Epithelial cell of umbilical artery (primary cell): ENCODE measurements around the gene GOLPH3L. TPM values are rescaled to one million over a fixed set of nuclear protein-coding genes. Genes with fewer than 3 reads are reported as not detected.

Source experiments
- total RNA-seq: library from RNA; depleted of rRNA; stranded (reverse); fragments of >200 nt; gene quantifications from 2 replicates; pipeline ENCODE4 v1.2.3, GENCODE V29; 2014

Gene GOLPH3L
- total RNA-seq, result 8.8 and 12.8 TPM in 2 replicates

GRCh38 chr1:150696995-150697927, at the start of gene GOLPH3L:
TSS of gene GOLPH3L (minus strand) at chr1:150697154. CDS start at chr1:150694838, 2,316 bp downstream.

DNA sequence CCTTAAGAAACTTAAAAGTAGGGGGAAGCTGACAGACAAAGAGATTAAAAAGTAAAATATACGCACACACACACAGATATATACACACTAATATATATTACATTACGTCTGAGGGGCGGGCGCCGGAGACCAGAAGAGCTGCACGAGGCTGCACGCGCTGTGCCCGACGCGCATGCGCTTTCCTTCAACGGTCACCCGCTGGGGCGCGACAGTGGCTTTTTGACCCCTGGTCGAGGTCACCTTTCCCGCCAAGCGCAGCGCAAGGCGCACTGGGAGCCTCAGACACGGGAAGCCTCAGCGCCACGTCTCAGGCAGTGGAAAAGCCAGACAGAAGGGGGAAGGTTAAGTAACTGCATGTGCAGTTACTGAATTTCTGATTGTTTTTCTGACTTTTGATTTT, 23.7 kb upstream of the GOLPH3L start, which contains the start of gene HORMAD1:
Gene HORMAD1 (minus strand): TSS at position 193 of the 400 bp plus-strand sequence. CDS start 1,390 bp downstream, outside the sequence.

DNA sequence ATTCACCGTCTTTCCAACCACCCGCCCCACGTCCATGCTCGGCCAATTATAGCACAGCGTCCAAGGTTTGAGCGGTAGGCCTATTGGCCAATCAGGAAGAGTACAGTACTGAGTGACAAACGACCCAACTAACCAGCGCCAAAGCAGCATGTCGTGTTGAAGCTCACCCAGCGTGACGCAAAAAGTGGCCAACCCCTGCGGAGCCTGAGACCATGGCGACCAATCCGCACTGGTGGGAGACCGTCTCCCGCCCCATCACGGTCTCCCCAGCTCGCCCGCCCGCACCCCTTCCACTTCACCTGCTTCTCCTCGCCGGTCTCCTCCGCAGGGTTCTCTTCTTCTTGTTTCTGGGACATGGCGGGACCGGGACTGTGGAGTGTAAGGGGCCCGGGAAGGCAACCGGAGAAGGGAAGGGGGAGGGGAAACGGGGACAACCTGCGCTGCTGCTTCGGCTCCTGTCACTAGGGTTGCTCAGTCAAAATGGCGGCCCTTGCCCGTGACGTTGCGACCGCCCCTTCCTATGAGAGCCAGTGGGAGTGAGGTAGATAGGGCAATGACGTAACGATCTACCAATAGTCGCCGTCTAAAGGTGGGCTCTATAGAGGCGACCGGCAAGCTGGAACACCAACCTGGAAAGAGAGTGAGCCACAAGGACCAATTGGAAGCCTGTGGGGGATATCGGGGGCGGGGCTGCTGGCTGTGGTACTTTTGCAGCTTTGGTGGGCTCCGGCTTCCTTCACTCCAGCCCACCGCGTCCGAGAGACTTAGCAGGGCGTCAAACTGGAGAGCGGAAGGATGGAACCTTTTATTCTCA, 67.6 kb downstream of the GOLPH3L start, which contains the start of gene ENSA:
Gene ENSA (minus strand): TSS at position 498 of the 814 bp plus-strand sequence. CDS start 142 bp downstream, at position 356.

Other genes with a start within 250 kb of the GOLPH3L start
- 13.6 and 14.9 TPM in 2 replicates for gene TARS2, start 209.7 kb downstream of the GOLPH3L start, total RNA-seq
- gene ECM1, start 189.0 kb downstream of the GOLPH3L start, total RNA-seq, result 0.32 and 0.46 TPM in 2 replicates
- not detected in 2 replicates for gene FALEC, start 181.4 kb downstream of the GOLPH3L start, total RNA-seq
- 0.30 and 0.32 TPM in 2 replicates for gene ADAMTSL4, start 147.7 kb downstream of the GOLPH3L start, total RNA-seq
- gene MCL1, start 117.5 kb downstream of the GOLPH3L start, total RNA-seq, result 272 and 333 TPM in 2 replicates
- gene ENSA, start 67.5 kb downstream of the GOLPH3L start, total RNA-seq, result 109 and 122 TPM in 2 replicates
- gene HORMAD1, start 23.7 kb upstream of the GOLPH3L start, total RNA-seq, result 0.32 TPM in 1 of 2 replicates, not detected in the other
- gene CTSS, start 68.6 kb upstream of the GOLPH3L start, total RNA-seq, result 31.9 and 37.0 TPM in 2 replicates
- 1.9 and 8.7 TPM in 2 replicates for gene CTSK, start 111.1 kb upstream of the GOLPH3L start, total RNA-seq
- gene ARNT, start 179.4 kb upstream of the GOLPH3L start, total RNA-seq, result 14.0 and 28.4 TPM in 2 replicates
- gene CTXND2, start 190.0 kb upstream of the GOLPH3L start, total RNA-seq, result not detected in 2 replicates
- gene SETDB1, start 229.2 kb upstream of the GOLPH3L start, total RNA-seq, result 28.9 and 42.6 TPM in 2 replicates